HG03108 (cell line): ENCODE data around the gene TNXB.
"Not testable (repeated sequence)": the region's sequence is repeated elsewhere in the genome, so short reads cannot be mapped to it uniquely, and the experiment has no call there.

Experiments
- ATAC-seq: cut with Tn5 transposase; IDR thresholded peaks from one replicate; pipeline ENCODE4 v1.9.1; 2021; ENCODE audit warnings: moderate library complexity; ENCODE audit not compliant: unreplicated experiment

The TNXB gene

DNA sequence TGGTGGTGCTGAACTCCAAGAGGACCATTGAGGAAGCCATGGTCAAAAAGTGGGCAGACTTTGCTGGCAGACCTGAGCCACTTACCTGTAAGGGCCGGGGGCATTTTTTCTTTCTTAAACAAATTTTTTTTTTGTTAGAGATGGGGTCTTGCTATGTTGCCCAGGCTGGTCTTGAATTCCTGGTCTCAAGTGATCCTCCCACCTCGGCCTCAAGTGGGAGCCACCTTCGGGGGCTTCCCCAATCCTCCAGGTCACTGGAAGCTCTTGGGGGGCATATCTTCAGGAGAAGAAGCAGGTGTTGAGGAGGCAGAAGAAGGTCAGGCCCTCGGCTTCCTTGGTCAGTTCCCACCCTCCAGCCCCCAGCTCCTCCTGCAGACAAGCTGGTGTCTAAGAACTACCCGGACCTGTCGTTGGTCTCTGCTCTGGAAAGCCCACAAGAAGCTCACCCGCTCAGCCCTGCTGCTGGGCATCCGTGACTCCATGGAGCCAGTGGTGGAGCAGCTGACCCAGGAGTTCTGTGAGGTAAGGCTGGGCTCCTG, 103.1 kb downstream of the TNXB start:
- ATAC-seq: not testable (repeated sequence)

DNA sequence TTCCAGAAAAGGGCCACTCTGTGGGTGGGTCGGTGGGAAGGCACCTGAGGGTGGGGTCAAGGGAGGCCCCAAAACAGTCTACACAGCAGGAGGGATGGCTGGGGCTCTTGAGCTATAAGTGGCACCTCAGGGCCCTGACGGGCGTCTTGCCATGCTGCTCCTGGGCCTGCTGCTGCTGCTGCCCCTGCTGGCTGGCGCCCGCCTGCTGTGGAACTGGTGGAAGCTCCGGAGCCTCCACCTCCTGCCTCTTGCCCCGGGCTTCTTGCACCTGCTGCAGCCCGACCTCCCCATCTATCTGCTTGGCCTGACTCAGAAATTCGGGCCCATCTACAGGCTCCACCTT, 103.6 kb downstream of the TNXB start:
- not testable (repeated sequence) for ATAC-seq

DNA sequence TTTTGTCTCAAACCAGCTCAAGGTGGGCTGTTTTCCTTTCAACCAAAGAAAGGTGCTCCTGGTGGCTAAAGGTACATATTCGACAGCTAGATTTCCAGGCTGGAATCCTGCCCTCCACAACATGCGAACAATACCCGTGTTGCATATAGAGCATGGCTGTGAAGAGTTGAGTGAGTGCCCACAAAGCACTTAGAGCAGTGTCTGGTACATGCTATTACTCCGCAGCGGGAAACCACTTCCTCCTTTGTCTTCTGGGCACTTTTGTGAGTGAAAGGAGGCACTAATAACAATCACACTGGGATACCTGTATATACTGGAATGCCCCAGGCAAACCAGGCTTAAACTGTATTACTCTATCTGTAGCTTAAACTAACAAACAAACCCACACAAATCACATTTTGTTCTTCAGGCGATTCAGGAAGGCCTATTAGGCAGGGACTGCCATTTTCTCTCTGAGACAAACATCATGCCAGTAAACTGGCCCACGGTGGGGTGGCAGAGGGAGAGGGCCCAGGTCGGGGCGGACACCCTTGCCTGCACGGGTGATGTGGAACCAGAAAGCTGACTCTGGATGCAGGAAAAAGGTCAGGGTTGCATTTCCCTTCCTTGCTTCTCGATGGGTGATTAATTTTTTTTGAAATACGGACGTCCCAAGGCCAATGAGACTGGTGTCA, 104.1 kb downstream of the TNXB start:
- not testable (repeated sequence) for ATAC-seq

DNA sequence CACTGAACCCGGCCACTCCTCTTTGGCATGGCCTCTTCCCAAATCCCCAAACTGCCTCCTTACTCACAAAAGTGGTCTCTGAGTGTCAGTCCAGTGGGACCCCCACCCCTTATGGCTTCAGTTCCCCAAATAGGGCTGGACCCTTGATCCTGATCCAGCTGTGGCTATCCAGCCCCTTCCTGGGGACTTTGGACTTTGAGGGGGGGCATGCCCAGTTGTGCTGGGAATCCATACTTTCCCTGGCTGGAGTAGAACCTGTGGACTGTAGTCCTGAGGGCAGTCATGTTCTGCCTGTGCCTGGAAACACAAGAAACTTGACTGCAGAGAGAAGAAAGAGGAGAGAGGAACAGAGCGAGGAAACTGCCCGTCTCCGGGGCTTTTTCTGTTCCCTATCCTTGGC, 104.7 kb downstream of the TNXB start:
- ATAC-seq: not testable (repeated sequence)

DNA sequence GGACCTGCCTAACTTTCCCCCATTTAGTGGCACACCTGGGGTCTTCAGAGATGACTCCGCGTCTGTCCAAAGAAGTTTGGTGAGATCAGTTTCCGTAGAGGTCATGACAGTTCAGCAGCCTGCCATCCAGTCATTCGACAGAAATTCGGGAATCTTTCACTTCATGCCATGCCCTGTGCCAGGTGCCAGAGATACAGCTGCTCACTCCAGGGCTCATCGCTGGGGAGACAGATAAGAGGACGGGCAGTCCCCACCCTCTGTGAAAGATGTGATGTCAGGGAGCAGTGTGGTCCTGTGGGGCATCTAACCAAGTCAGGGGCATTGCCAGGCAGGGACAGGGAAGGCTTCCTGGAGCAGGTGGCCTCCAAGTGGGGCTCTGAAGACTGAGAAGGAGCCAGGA, 105.8 kb downstream of the TNXB start:
- not testable (repeated sequence) for ATAC-seq

DNA sequence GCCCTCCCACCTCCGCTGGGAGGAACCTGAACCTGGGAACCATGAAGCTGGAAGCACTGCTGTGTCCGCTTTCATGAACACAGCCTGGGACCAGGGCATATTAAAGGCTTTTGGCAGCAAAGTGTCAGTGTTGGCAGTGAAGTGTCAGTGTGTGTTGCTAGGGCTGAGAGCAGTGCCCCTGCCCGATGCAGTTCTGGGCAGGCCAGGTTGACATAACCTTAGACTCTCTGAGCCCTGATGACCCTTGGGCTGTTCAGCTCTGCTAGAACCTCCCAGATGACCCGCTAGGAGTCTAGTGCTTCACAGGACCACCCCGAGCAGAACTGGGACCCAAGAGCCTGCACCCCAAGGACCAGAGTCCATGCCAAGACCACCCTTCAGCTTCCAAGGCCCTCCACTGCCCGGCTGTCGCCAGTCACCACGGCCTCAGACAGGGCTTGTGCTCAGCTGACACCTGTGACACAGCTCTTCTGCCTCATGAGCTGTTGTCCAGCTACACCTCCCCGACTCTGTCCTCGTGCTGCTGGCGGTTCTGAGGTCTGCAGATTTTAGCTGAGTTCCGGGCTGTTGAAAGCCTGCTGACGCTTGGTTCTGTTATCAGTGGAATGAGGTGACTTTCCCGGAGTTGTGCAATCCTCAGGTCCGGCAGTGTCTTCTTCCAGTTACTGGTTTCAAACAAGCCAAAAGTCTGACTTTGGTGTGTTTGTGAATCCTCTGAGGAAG, 106.4 kb downstream of the TNXB start:
- ATAC-seq: not testable (repeated sequence)

DNA sequence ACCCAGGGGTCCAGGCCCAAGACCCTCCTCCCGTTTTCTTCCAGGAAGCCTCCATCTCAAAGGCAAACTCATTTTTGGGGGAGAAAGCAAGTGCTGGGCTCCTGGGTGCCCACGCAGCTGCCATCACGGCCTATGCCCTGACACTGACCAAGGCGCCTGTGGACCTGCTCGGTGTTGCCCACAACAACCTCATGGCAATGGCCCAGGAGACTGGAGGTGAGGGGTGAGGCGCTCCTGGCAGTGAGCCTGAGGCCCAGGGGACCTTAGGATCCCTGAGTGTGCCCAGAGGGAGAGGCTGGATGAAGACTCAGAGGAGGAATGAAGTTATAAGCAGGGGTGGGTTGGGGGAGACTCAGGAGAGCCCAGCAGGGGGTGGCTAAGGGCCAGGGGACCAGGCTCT, 112.8 kb downstream of the TNXB start:
- not testable (repeated sequence) for ATAC-seq

DNA sequence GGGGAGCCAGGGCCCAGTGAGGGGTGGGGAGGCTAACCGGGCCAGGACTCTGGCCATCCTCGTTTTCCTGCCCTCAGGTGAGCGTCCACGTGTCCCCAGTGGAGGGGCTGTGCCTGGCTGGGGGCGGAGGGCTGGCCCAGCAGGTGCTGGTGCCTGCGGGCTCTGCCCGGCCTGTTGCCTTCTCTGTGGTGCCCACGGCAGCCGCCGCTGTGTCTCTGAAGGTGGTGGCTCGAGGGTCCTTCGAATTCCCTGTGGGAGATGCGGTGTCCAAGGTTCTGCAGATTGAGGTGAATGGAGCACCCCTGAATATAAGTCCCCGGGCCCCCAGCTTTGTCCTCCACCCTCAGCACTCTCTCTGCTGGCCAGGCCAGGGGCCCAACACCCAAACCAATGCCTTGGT, 114.7 kb downstream of the TNXB start:
- not testable (repeated sequence) for ATAC-seq
